ENCODE data around the gene DLG2. TPM values are rescaled to one million over a fixed set of nuclear protein-coding genes. Genes with fewer than 3 reads are reported as not detected.

DLG2 gene
- polyA plus RNA-seq, 4 donors, result 10.8 to 15.6 (median 12.2) TPM

DNA sequence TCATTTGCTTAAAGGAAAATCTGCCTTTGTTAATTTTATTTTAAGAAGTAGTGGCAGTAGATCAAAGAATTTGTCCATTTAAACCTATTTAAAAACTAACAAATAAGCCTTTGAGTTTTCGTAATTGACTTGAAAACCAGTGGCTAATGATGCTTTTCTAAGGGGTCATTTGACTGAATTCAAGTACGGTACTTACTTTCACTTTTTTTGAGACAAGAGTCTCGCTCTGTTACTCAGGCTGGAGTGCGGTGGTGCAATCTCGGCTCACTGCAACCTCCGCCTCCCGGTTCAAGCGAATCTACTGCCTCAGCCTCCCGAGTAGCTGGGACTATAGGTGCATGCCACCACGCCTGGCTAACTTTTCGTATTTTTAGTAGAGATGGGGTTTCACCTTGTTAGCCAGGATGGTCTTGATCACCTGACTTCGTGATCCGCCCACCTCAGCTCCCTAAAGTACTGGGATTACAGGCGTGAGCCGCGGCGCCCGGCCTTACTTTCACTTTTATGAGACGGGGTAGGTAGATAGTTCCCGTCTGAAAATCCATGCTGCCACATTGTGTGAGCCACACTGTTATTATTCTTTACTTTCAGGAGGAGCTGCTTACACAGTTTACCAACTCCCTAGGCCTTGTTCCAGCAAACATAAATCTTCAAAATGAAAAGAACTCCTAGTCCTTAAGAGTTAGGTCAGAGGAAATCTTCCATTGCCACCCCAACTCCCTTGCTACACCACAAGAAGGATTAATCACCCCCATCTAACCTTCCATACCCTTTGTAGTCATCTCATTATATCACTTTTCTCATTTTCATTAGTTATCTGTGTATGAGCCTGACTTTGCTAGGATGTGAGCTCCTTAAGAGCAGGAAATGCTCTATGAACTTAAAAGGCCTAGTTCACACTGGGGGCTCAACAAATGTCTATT, 1414.4 kb downstream of the DLG2 start:
- no peak for DNase-seq (ENCODE audit: low read depth in 4 of 4, low spot score in 2 of 4)

DNA sequence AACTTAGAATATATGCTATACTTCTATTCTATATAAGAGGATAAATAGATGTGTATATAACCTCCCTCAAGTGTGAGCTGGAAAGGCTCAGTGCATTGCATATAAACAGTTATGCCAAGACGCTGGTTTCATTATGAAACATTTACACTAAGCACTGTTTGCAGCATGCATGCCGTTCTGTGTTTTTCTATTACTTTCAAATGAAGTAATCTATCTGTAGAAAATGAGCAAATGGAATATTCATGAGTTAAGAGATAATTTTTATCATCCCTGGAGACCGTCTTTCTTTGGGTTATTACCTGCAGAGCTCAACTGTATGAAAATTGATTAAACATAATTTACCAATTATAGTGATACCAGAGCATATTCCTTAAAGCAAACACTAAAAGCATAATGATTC, 1415.2 kb downstream of the DLG2 start:
- no peak for DNase-seq (ENCODE audit: low read depth in 4 of 4, low spot score in 2 of 4)

DNA sequence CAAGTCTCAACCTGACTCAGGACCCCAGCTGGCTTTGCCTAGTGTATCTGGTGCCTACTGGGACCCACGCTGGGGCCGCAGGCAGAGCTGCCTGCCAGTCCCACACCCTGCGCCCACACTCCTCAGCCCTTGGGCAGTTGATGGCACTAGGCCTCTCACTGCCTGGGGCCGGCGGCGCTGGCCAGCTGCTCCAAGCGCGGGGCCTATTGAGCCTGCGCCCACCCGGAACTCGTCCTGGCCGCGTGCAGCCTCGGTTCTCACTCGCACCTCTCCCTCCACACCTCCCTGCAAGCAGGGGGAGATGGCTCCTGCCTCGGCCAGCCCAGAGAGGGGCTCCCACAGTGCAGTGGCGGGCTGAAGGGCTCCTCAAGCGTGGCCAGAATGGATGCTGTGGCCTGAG, 1432.4 kb downstream of the DLG2 start:
- no peak for DNase-seq (ENCODE audit: low read depth in 4 of 4, low spot score in 2 of 4)

DNA sequence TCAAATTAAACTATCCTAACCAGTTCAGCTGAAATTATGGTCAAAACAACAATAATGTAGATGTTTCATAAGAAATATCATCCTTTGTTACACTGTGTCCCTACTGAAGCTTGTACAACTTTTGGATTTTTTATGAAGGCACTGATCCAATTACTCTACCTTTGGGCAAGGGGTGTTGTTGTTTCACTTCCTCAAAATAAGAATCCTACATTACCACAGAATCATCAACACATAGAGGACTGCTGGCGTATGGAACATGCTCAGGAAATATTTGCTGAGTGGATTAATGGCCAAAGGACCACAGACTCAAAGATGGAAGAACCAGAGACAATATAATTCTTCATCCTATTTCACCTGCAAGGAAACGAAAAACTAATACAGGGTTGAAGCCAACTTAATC, 1433.4 kb downstream of the DLG2 start:
- no peak for DNase-seq (ENCODE audit: low read depth in 4 of 4, low spot score in 2 of 4)

DNA sequence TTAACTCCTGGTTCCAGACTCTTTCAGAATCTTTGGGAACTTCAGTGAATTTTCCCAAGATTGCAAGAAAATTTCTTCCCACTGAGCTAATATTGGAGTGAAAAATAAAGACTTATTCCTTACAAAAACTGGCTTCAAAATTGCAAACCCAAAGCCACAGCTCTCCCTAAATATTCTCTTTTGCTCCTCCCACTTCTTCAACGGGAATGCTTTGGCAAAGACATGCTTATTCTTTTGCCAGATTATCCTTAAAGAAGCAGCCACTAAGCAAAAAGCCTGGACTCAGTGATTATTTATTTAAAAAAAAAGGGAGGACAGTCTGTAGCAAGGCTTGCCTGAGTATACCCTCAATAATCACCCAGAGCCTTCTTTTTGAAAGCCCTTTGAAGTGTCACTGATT, 1438.6 kb downstream of the DLG2 start:
- DNase-seq (ENCODE audit: low read depth in 4 of 4, low spot score in 2 of 4), result no peak

DNA sequence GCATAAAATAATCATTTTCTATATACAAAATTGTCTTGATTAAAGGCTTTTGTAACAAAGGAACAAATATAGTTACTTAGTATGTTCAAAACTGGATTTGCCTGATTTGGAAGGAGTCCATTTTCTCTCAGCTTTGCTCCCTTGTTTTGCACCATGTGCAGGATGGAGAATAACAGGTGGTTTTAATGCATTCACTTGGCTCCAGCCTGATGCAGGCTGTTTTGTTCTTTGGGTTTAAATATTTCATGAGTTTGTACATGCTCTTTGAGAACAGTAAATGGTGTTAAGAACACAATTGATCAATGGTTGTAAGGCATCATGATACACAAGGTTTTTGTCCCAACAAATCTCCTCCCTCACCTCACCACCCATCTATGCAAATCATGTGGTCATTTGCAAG, 1454.1 kb downstream of the DLG2 start:
- DNase-seq (ENCODE audit: low read depth in 4 of 4, low spot score in 2 of 4), result no peak

DNA sequence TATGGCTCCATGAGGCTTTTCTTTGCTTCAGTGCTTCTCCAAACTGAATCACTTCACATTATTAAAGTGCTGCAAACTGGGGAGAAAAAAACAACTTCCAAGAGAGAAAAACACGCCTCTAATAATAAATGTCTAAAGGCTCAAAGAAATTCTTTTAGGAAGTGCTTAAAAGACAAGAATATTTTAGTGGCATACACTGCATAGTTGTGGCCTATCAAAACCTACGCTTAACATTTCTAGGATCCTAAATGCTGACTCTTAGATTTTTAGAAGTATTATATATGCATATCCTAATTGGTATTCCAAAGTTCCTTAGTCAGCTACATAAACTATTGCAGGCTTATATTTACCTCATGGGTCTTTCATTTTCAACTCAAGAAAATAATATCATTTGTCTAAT, 1462.0 kb downstream of the DLG2 start:
- DNase-seq (ENCODE audit: low read depth in 4 of 4, low spot score in 2 of 4), result no peak

DNA sequence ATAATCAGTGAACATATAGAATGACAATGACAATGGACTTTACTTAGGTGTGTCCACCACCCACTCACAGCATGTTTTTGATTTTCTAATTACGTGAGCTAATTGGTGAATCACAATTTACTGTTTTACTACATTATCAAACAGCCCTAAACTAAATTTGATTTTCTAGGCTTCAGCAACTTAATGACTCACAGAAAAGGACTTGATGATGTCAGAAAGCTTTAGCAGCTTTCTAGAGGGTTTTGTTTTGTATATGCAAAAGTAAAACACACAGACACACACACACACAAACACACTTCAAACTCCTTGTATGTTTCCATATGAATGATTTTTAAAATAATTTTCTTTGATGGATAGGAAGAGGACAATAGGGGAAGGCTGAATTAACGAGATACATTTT, 1462.4 kb downstream of the DLG2 start:
- DNase-seq (ENCODE audit: low read depth in 4 of 4, low spot score in 2 of 4), result no peak

DNA sequence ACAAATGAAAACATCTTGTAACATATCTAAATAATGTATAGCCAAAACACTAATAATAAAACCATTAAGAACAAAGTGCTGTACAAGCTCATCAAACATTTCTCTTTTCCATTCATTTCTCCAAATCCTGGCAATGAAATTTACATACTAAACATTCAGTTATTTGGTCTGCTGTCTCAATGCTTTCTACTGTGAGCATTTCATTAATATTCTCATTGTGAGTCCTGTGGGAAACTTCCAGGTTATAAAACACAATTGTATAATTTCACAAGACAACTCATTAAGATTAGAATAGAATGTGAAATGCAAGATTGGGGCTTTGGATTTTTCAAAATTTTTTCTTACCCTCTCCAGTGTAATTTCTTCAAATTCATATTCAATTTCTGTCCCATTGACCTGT, 1464.0 kb downstream of the DLG2 start:
- no peak for DNase-seq (ENCODE audit: low read depth in 4 of 4, low spot score in 2 of 4)

DNA sequence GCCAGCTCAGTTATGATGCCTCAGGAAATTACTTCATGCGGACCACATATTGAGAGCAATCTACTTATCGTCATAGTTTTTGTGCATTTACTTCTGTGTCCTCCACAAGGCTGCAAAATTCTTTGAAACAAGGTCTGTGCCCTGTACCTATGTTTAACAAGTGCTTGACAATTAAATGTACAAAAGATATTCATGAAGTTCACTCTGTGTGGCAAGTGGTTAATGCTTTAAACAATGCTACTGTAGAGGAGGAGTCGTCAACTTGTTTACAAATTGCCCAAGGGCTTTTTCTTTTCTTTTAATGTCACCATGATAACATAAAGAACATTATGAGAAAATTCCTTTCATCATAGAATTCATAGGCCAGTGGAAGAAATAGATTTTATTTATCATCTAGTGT, 1469.5 kb downstream of the DLG2 start:
- DNase-seq (ENCODE audit: low read depth in 4 of 4, low spot score in 2 of 4), result no peak

DNA sequence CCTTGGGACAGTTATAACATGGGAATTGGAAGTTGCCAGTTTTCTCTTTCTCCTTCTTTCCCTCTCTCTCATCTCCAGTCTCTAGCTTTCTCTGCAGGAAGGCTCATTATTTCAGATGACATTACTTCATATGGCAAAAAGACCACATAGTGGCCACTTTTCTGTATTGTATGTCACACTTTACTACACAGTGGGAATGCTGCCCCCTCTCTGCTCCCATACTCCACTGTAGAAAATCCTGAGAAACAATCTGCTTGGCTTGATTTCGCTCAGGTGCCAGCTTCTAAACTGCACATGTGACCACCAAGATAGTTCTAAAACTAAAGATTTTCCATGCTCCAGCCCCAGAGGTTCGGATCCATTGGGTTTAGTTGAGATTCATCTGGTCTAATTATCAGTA, 1480.3 kb downstream of the DLG2 start:
- DNase-seq (ENCODE audit: low read depth in 4 of 4, low spot score in 2 of 4), result no peak

DNA sequence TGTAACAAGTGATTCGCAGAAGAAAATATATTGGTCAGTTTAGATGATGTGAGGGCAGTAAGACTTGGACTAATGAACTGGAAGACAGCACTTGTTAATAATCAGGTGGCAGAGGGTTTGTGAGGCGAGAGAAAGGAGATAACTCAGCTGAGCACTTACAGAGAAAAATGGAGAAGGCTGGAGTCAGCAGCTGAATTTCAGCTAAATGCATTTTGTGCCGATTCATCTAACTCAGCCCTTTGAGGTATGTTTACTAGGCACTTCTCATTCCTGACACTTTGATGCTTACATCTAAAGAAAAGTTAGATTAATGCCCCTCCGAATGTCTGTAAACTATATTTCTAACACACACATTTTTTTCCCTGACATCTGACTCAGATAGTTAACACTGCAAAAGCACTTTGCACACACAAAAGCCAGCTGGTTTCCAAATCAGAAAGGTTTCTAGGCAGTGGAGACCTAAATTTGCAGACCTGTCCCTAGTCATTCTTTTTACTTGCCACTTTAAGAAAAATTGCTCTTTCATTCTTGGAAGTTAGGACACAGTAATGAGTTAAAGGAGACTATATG, 1481.4 kb downstream of the DLG2 start:
- no peak for DNase-seq (ENCODE audit: low read depth in 4 of 4, low spot score in 2 of 4)

DNA sequence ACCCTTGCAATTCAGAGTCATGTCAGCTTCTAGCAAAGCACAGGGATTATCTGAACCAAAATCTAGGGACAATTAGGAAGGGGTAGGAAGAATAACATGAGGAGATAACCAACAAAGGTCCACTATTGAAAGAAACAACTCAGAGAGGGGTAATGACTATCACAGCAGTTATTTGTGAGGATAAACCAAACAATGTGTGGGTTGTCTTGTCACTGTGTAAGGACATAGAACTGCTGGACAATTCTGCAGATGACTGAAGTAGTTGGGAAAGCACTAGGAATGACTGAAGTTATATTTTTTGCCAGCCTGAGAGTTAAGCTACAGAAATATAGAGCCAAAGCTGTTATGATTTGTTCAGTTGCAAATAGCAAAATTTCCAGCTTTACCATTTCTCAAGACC, 1482.6 kb downstream of the DLG2 start:
- DNase-seq (ENCODE audit: low read depth in 4 of 4, low spot score in 2 of 4), result no peak

DNA sequence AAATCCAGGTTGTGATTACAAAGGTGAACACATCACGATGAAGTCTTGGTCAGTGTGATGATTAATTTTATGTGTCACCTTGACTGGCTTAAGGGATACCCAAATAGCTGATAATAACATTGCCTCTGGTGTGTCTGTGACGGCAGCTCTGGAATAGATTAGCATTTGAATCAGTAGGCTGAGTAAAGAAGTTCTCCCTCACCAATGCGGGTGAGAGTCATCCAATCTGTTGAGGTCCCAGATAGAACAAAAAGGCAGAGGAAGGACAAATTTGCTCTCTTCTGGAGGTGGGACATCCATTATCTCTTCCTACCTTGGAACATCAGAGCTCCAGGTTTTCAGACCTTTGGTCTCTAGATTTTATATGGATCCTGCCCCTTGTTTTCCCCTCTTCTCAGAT, 1484.7 kb downstream of the DLG2 start:
- no peak for DNase-seq (ENCODE audit: low read depth in 4 of 4, low spot score in 2 of 4)

DNA sequence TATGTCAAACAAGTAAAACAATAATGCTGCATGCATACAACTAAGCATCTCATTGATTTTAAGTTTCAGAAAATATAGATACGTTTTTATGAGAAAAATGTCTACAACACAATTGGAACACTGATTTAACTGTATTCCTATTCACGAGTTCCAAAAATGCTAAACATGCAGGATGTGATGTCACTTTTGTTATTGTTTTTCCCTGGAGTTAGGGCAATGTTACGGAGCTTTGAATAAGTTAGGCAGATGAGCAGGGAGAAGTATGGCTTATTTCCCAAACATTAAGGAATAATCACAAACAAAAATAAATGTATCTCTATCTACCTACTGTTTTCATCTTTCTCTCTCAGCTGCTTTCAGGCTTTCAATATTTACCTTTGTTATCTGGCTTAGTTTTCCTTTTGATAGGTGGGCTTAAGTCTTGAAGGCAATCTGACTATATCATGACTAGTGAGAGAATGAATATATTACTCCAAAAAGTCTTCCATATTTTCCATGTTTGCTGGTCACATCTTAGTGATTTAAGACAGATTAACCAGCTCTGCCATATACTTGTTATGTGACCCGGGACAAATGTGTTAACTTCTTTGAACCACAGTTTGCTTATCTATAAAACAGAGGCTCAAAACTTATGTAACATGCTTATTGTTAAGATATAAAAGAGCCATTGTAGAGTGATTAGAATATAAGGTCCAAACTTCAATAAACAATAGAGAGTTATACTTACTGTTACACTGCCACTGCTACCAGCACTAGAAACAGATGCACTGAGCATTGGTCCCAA, 1486.6 kb downstream of the DLG2 start:
- DNase-seq (ENCODE audit: low read depth in 4 of 4, low spot score in 2 of 4), result no peak

DNA sequence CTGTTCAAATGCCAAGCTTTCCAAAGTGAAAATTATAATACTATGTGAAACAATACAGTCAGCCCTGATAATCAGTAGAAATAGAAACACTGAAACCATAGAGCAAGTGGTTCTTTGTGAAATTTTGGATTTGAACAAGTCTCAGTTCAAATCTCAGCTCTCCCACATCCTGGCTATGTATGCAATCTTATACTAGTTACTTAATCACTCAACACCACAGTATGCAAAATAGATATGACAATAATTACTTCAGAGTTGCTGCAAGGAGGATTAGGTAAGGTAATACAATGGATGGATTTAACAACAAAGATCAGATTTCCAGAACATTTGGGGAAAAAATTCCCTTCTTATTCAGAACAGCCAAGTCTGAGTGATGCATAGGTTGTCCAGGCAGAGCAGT, 1489.2 kb downstream of the DLG2 start:
- DNase-seq (ENCODE audit: low read depth in 4 of 4, low spot score in 2 of 4), result no peak

DNA sequence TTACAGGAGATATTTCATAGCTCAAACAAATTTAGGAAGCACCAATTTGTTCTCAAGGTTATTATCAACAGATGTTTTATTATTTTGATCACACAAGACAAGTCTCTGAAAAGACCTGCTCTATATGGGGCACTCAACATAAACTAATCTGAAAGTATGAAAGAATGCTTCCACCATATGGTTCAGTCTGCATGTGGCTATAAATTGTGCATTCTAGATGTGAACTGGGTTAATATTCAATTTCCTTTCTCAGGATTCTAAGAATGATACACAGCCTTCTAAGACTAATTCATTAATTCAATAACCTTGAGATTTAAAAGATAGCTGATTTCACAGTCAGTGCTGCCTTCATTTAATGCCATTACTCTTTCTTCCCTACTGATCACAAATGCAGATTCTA, 1489.6 kb downstream of the DLG2 start:
- no peak for DNase-seq (ENCODE audit: low read depth in 4 of 4, low spot score in 2 of 4)

DNA sequence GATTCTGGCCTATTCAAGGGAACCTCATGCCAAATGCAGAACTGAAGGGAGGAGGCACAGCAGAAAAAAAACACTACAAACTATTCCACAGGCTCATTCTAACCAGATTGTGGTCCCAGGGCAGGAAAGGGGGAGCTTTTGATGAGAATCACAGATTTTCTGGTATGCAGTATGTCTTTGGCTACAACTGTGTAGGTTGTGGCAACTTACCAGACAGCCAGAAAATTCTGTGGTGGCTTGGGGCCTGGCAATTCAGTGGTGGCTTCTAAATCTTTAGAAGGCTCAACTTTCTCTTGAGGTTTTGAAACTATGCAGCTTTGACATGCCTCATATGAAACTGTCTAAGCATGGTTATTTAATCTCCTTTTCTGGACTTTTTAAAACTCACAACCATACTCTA, 1490.2 kb downstream of the DLG2 start:
- no peak for DNase-seq (ENCODE audit: low read depth in 4 of 4, low spot score in 2 of 4)

DNA sequence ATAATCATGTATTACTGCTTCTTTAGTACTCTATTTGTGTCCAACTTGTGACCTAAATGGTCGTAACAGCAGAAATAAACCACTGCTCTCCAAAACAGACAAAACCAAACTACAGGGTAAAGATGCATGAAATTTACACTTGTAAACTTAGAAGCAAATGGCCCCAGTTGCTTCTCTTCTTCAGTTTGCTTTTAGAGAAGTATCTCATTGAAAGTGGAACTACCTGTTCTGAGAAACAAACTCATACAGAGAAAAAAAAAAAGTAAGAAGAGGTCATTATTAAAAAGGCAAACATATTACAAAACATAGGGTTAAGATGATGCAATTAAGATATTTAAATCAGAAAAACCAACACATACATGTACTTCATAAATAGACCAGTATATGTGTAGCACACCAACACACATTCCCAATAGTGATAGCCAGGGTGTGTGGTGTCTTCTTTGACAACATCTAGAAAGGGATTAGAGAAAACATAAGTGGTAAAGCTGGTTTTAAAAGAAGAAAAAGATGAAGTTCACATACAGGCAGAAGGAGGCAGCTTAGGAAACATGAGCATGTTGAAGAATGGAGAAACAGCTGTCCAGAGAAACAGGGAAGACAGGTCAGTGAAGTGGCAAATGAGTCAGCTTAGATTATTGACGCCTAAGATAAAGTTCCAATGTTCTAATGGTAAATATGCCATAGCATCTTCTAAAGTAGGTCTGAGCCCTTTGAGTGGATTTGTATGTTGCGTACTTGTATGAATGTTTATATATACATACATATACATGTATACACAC, 1496.3 kb downstream of the DLG2 start:
- no peak for DNase-seq (ENCODE audit: low read depth in 4 of 4, low spot score in 2 of 4)

DNA sequence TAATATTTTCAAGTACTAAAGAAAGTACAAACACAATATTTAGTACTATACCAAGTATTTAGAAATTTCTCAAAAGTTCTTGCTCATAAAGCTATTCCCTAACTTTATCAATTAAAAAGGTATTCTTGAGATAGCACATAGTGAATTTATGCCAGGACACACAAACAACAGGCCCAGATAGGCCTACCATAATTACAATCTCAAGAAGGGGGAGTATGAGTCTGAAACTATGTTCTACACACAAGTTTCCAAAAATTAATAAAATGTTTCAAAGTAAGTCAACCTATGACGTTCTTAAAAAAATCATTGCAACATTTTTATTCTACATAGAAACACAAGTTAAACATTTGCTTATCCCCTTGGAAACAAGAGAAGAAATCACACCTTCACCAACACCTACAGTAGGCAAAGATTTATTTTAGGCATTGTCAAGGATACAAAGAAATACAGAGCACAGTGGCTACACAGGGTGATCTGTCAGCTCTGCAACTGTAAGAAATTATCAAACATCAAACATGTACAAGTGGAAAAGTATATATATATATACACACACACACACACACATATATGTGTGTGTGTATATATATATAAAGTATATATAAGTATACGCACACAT, 1497.1 kb downstream of the DLG2 start:
- no peak for DNase-seq (ENCODE audit: low read depth in 4 of 4, low spot score in 2 of 4)
